CD4-positive, alpha-beta T cell (primary cell): ENCODE results near the gene MLC1. TPM values are rescaled to one million over a fixed set of nuclear protein-coding genes. Genes with fewer than 3 reads are reported as not detected.

Experiments used
- ATAC-seq: fragments of 200-7000 bp; cut with Tn5 transposase; one replicate; pipeline ENCODE4 v1.10.0; 2022; ENCODE audit warnings: mild to moderate bottlenecking; ENCODE audit not compliant: poor library complexity
- CTCF ChIA-PET: fragments of 350-600 bp; sonication (Branson Sonifier 250); formaldehyde crosslinking; loops from one replicate; lab custom pipeline; 2021; ENCODE audit warnings: antibody characterized with exemption, inconsistent platforms; lab: Charles Lee
- POLR2A ChIA-PET: fragments of 350-600 bp; sonication (Branson Sonifier 250); formaldehyde crosslinking; loops from one replicate; lab custom pipeline; 2021; ENCODE audit warnings: antibody characterized with exemption, inconsistent platforms; lab: Charles Lee
- DNase-seq, 14 experiments: peaks; one replicate each; pipeline ENCODE4 v3.0.0-alpha.2; 2013 to 2020; ENCODE audit warnings: mixed read lengths in 2 of 14
- H3K27ac ChIP-seq, 2 donors: one replicate each; pipeline versions ENCODE4 v1.5.1 to v1.7.0; 2013; ENCODE audit warnings: low read length in 2 of 2, low read depth in 1 of 2, mild to moderate bottlenecking in 1 of 2
- H3K27me3 ChIP-seq, 2 experiments: 1 replicate in 1 of 2; 2 replicates in 1 of 2; pipeline versions ENCODE4 v1.6.1 to v1.7.0; 2013; ENCODE audit warnings: low read length in 2 of 2, control low read depth in 1 of 2, mild to moderate bottlenecking in 1 of 2, moderate library complexity in 1 of 2; ENCODE audit not compliant: insufficient read depth in 2 of 2, control insufficient read depth in 1 of 2
- H3K36me3 ChIP-seq: one replicate; pipeline ENCODE4 v1.6.1; 2013; ENCODE audit warnings: low read length, control low read depth; ENCODE audit not compliant: insufficient read depth
- H3K4me1 ChIP-seq: one replicate; pipeline ENCODE4 v1.6.1; 2013; ENCODE audit warnings: low read length, control low read depth; ENCODE audit not compliant: insufficient read depth
- H3K4me3 ChIP-seq: one replicate; pipeline ENCODE4 v1.5.1; 2013; ENCODE audit warnings: mild to moderate bottlenecking, low read length, moderate library complexity
- H3K9me3 ChIP-seq, 2 experiments: 1 replicate in 1 of 2; 2 replicates in 1 of 2; pipeline versions ENCODE4 v1.6.1 to v1.7.0; 2013; ENCODE audit warnings: low read length in 2 of 2, mild to moderate bottlenecking in 2 of 2, control low read depth in 1 of 2, moderate library complexity in 1 of 2; ENCODE audit not compliant: control insufficient read depth in 1 of 2, insufficient read depth in 1 of 2
- H3K27ac Mint-ChIP-seq: one replicate; pipeline ENCODE4 v1.8.0; 2020; ENCODE audit warnings: mixed read lengths
- H3K27me3 Mint-ChIP-seq: one replicate; pipeline ENCODE4 v1.8.0; 2021; ENCODE audit warnings: mixed read lengths
- H3K36me3 Mint-ChIP-seq: one replicate; pipeline ENCODE4 v1.8.0; 2021; ENCODE audit warnings: low read depth, mixed read lengths
- H3K4me1 Mint-ChIP-seq: one replicate; pipeline ENCODE4 v1.8.0; 2021; ENCODE audit warnings: low read depth, mixed read lengths
- H3K4me3 Mint-ChIP-seq: one replicate; pipeline ENCODE4 v1.8.0; 2020; ENCODE audit warnings: mild to moderate bottlenecking, mixed read lengths
- H3K9me3 Mint-ChIP-seq: one replicate; pipeline ENCODE4 v1.8.0; 2020; ENCODE audit warnings: mixed read lengths
- CTCF ChIP-seq: fragments of 200-600 bp; IDR thresholded peaks from one replicate; pipeline ENCODE4 v1.8.0; 2022; ENCODE audit warnings: antibody characterized with exemption, mild to moderate bottlenecking
- intact Hi-C, 2 experiments: fragments of 100-400 bp; cut with DNase I in 1 of 2; cut with micrococcal nuclease in 1 of 2; formaldehyde crosslinking; loops; one replicate each; pipeline versions ENCODE4 v1.15.1 to v1.9.0; 2023 to 2025; cut with DNase I, micrococcal nuclease
- total RNA-seq, 174 experiments: library from RNA in 2 of 174; stranded (reverse) in 2 of 174; gene quantifications; one replicate each; pipeline ENCODE4 v1.2.3 and lab custom pipeline; 2021 to 2026

Gene MLC1
- total RNA-seq, 2 experiments from 2014 or later = 0.16 TPM; not detected in 1

- no peaks in the 10 kb centered on the region for H3K36me3 ChIP-seq
- ChIA-PET POLR2A (no interaction called here), CTCF (no interaction called here)
- H3K9me3 ChIP-seq = no peaks in the 10 kb centered on the region
- peaks cover 31% of the 10 kb centered on the region for H3K27me3 Mint-ChIP-seq
- no peaks in the 10 kb centered on the region for H3K4me1 ChIP-seq
- H3K27ac Mint-ChIP-seq = no peak overlapping the region
- no peak for TF ChIP-seq CTCF
- intact Hi-C loops = no loop called here
- no peak for DNase-seq
- peaks cover 0 to 5% of the 10 kb centered on the region in 2 experiments for H3K27me3 ChIP-seq
- no peaks in the 10 kb centered on the region for H3K4me1 Mint-ChIP-seq
- H3K9me3 Mint-ChIP-seq = no peaks in the 10 kb centered on the region
- H3K4me3 Mint-ChIP-seq = no peak overlapping the region
- no peak overlapping the region for H3K4me3 ChIP-seq
- H3K36me3 Mint-ChIP-seq = no peaks in the 10 kb centered on the region
- ATAC-seq = no peak
- H3K27ac ChIP-seq = no peak overlapping the region
These were observed 12.8 kb upstream of the MLC1 start for GRCh38 chr22:50098052-50098451.

- no peak for TF ChIP-seq CTCF
- Histone ChIP-seq H3K9me3 (peaks cover 0 to 18% of the 10 kb centered on the region in 2 experiments), H3K36me3 (no peaks in the 10 kb centered on the region), H3K27me3 (peaks cover 1 to 5% of the 10 kb centered on the region in 2 experiments), H3K27ac (no peak overlapping the region), H3K4me3 (no peak overlapping the region), H3K4me1 (no peaks in the 10 kb centered on the region)
- H3K27ac Mint-ChIP-seq = no peak overlapping the region
- H3K9me3 Mint-ChIP-seq = no peaks in the 10 kb centered on the region
- intact Hi-C loops = no loop called here
- H3K36me3 Mint-ChIP-seq = no peaks in the 10 kb centered on the region
- no peak for DNase-seq
- ChIA-PET CTCF (no interaction called here), POLR2A (no interaction called here)
- no peaks in the 10 kb centered on the region for H3K4me1 Mint-ChIP-seq
- no peak overlapping the region for H3K4me3 Mint-ChIP-seq
- H3K27me3 Mint-ChIP-seq = peaks cover 17% of the 10 kb centered on the region
- no peak for ATAC-seq
These were observed 7.1 kb upstream of the MLC1 start for GRCh38 chr22:50092342-50092741.

GRCh38 chr22:50091092-50091768 lies 6.0 kb upstream of the MLC1 start:
- Mint-ChIP-seq H3K9me3 (no peaks in the 10 kb centered on the region), H3K27ac (no peak overlapping the region), H3K4me1 (no peaks in the 10 kb centered on the region), H3K36me3 (no peaks in the 10 kb centered on the region), H3K27me3 (peaks cover 8% of the 10 kb centered on the region), H3K4me3 (no peak overlapping the region)
- Histone ChIP-seq H3K27me3 (peaks cover 5% of the 10 kb centered on the region in 2 experiments), H3K4me3 (no peak overlapping the region), H3K9me3 (peaks cover 0 to 20% of the 10 kb centered on the region in 2 experiments), H3K4me1 (no peaks in the 10 kb centered on the region), H3K27ac (no peak overlapping the region), H3K36me3 (no peaks in the 10 kb centered on the region)
- CTCF ChIA-PET = no interaction called here
- no peak for ATAC-seq
- intact Hi-C loops = no loop called here
- DNase-seq = no peak
- POLR2A ChIA-PET = no interaction called here
- no peak for TF ChIP-seq CTCF
